ENCODE data around the gene PI16. TPM values are rescaled to one million over a fixed set of nuclear protein-coding genes. Genes with fewer than 3 reads are reported as not detected.

The PI16 gene
- total RNA-seq, 1 experiment from 2014 or later: 0.07 TPM

DNA sequence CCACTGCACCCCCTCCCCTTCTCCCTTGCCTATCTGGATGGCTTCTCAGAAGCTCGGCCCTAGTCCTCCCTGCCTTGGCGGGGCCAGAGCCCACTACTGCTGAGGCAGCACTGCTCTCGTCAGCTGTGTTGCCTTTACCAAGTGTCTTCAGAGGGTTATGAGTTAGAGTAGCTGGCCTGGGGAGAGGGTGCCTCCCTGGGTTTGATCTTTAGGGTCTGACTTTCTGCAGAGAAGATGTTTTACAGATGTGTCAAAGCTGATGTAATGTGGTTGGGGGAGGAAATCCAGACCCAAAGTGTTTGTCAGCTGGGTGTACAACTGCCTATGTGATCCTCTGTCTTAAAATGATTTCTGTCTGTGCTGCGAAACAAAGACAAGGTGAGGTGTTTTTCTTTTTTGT is 30.4 kb upstream of the PI16 start:
- POLR2A ChIA-PET (ENCODE audit: unreplicated experiment): no interaction called here

GRCh38 chr6:36924778-36925374 is 29.7 kb upstream of the PI16 start:
- intact Hi-C loops (cut with micrococcal nuclease): no loop called here

More for the DNA sequence above, 30.4 kb upstream of the PI16 start:
- BruUV-seq (replicated peaks): no TSS peak
- Histone ChIP-seq H3K9ac (ENCODE audit: low read length) (no peak overlapping the region), H4K20me1 (ENCODE audit: low read length) (no peaks in the 10 kb centered on the region), H3K79me2 (ENCODE audit: low read length) (no peaks in the 10 kb centered on the region), H3K27me3 (ENCODE audit: low read length) (no peaks in the 10 kb centered on the region), H3K4me3 (ENCODE audit: low read length) (no peak overlapping the region), H3K27ac (ENCODE audit: low read length) (no peak overlapping the region), H3K9me2 (replicated peaks; ENCODE audit: low read length) (no peaks in the 10 kb centered on the region), H3F3A (ENCODE audit: low read length, unreplicated experiment) (no peaks in the 10 kb centered on the region), H3K36me3 (ENCODE audit: low read depth, low read length) (no peaks in the 10 kb centered on the region; the same call in 1 of the 2 replicates), H3K4me1 (ENCODE audit: insufficient read depth, low read length) (peaks cover 16% of the 10 kb centered on the region), H3K4me2 (ENCODE audit: low read length) (no peak overlapping the region), H2AFZ (ENCODE audit: low read length) (no peak overlapping the region), H3K9me3 (ENCODE audit: low read length) (no peaks in the 10 kb centered on the region)
- intact Hi-C loops (cut with micrococcal nuclease): no loop called here
- ATAC-seq (no peak), DNase-seq (no peak)
- CTCF ChIA-PET: no interaction called here
- TF ChIP-seq EZH2phosphoT487 (IDR thresholded peaks at IDR 0.05; ENCODE audit: borderline replicate concordance, low read length): no peak
- TF ChIP-seq EZH2 (IDR thresholded peaks at IDR 0.05; ENCODE audit: low read length, unreplicated experiment): no peak
- TF ChIP-seq, protein P1, sequence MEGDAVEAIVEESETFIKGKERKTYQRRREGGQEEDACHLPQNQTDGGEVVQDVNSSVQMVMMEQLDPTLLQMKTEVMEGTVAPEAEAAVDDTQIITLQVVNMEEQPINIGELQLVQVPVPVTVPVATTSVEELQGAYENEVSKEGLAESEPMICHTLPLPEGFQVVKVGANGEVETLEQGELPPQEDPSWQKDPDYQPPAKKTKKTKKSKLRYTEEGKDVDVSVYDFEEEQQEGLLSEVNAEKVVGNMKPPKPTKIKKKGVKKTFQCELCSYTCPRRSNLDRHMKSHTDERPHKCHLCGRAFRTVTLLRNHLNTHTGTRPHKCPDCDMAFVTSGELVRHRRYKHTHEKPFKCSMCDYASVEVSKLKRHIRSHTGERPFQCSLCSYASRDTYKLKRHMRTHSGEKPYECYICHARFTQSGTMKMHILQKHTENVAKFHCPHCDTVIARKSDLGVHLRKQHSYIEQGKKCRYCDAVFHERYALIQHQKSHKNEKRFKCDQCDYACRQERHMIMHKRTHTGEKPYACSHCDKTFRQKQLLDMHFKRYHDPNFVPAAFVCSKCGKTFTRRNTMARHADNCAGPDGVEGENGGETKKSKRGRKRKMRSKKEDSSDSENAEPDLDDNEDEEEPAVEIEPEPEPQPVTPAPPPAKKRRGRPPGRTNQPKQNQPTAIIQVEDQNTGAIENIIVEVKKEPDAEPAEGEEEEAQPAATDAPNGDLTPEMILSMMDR (conservative IDR thresholded peaks at IDR 0.05; ENCODE audit: low read depth, low read length): no peak

DNA sequence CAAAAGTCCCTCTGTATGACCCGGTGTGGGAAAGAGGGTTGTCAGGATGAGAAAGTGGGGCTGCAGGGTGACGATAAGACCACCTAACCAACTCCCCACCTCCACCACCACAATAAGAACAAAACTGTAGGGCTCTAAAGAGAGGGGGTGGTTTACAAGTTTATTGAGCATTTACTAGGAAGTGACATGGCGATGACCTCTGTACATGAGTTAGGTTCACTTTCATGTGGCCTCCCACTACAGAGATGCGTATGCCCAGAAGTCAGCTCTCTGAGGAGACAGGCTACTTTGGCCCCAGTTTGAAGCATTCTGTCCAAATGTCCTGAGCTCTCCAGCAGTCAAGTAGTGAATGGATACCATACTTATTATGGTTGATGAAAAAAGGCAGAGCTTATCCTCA is 28.7 kb upstream of the PI16 start:
- CTCF ChIA-PET: no interaction called here
- no peaks in the 10 kb centered on the region for H3K9me3 ChIP-seq (ENCODE audit: low read length)
- no peaks in the 10 kb centered on the region for H4K20me1 ChIP-seq (ENCODE audit: low read length)
- TF ChIP-seq, protein P1 (conservative IDR thresholded peaks at IDR 0.05; ENCODE audit: low read depth, low read length): no peak
- TF ChIP-seq EZH2phosphoT487 (IDR thresholded peaks at IDR 0.05; ENCODE audit: borderline replicate concordance, low read length) (no peak), EZH2 (IDR thresholded peaks at IDR 0.05; ENCODE audit: low read length, unreplicated experiment) (no peak)
- ATAC-seq (no peak), DNase-seq (no peak)
- H3K36me3 ChIP-seq (ENCODE audit: low read depth, low read length): no peaks in the 10 kb centered on the region
- BruUV-seq (replicated peaks): no TSS peak
- H3K79me2 ChIP-seq (ENCODE audit: low read length): no peaks in the 10 kb centered on the region
- no peaks in the 10 kb centered on the region for H3K27me3 ChIP-seq (ENCODE audit: low read length)
- H2AFZ ChIP-seq (ENCODE audit: low read length): no peak overlapping the region
- H3K4me3 ChIP-seq (ENCODE audit: low read length): no peak overlapping the region
- POLR2A ChIA-PET (ENCODE audit: unreplicated experiment): no interaction called here
- no peak overlapping the region for H3K27ac ChIP-seq (ENCODE audit: low read length)
- no peak overlapping the region for H3K9ac ChIP-seq (ENCODE audit: low read length)
- no peaks in the 10 kb centered on the region for H3K9me2 ChIP-seq (replicated peaks; ENCODE audit: low read length)
- intact Hi-C loops (cut with micrococcal nuclease): loop anchor here (1.0 kb wide), 1 partner anchor 18 kb away; no protein-coding TSS in a partner anchor
- H3K4me2 ChIP-seq (ENCODE audit: low read length): no peak overlapping the region
- peaks cover 3% of the 10 kb centered on the region for H3F3A ChIP-seq (ENCODE audit: low read length, unreplicated experiment)
- peaks cover 11% of the 10 kb centered on the region for H3K4me1 ChIP-seq (ENCODE audit: insufficient read depth, low read length)

More at GRCh38 chr6:36924778-36925374, 29.7 kb upstream of the PI16 start:
- no peak overlapping the region for H3K27ac ChIP-seq (ENCODE audit: low read length)
- H3K9me2 ChIP-seq (replicated peaks; ENCODE audit: low read length): no peaks in the 10 kb centered on the region
- DNase-seq (no peak), ATAC-seq (no peak)
- ChIA-PET CTCF (no interaction called here), POLR2A (ENCODE audit: unreplicated experiment) (no interaction called here)
- no peaks in the 10 kb centered on the region for H3K79me2 ChIP-seq (ENCODE audit: low read length)
- no peaks in the 10 kb centered on the region for H3K9me3 ChIP-seq (ENCODE audit: low read length)
- H3K4me1 ChIP-seq (ENCODE audit: insufficient read depth, low read length): peaks cover 19% of the 10 kb centered on the region
- no peak overlapping the region for H3K9ac ChIP-seq (ENCODE audit: low read length)
- no peak overlapping the region for H2AFZ ChIP-seq (ENCODE audit: low read length)
- H3K4me3 ChIP-seq (ENCODE audit: low read length): no peak overlapping the region
- peaks cover 3% of the 10 kb centered on the region for H3F3A ChIP-seq (ENCODE audit: low read length, unreplicated experiment)
- no peak for TF ChIP-seq EZH2phosphoT487 (IDR thresholded peaks at IDR 0.05; ENCODE audit: borderline replicate concordance, low read length)
- TF ChIP-seq, protein P1 (conservative IDR thresholded peaks at IDR 0.05; ENCODE audit: low read depth, low read length): no peak
- no peak for TF ChIP-seq EZH2 (IDR thresholded peaks at IDR 0.05; ENCODE audit: low read length, unreplicated experiment)
- no TSS peak for BruUV-seq (replicated peaks)
- no peaks in the 10 kb centered on the region for H3K36me3 ChIP-seq (ENCODE audit: low read depth, low read length)
- no peaks in the 10 kb centered on the region for H4K20me1 ChIP-seq (ENCODE audit: low read length)
- no peak overlapping the region for H3K4me2 ChIP-seq (ENCODE audit: low read length)
- no peaks in the 10 kb centered on the region for H3K27me3 ChIP-seq (ENCODE audit: low read length)

All from PC-3 (cell line).